Naive thymus-derived CD4-positive, alpha-beta T cell (primary cell): ENCODE measurements around the gene DIS3L2. TPM values are rescaled to one million over a fixed set of nuclear protein-coding genes. Genes with fewer than 3 reads are reported as not detected.

Source experiments
- ATAC-seq: fragments of 150-1000 bp; cut with Tn5 transposase; 2 replicates; pipeline ENCODE4 v1.10.0; 2021; ENCODE audit warnings: mild to moderate bottlenecking, moderate library complexity
- CTCF ChIA-PET: fragments of 350-600 bp; sonication (Branson Sonifier 250); formaldehyde crosslinking; loops from one replicate; lab custom pipeline; 2021; ENCODE audit warnings: antibody characterized with exemption; lab: Charles Lee
- POLR2A ChIA-PET: fragments of 350-600 bp; sonication (Branson Sonifier 250); formaldehyde crosslinking; loops from one replicate; lab custom pipeline; 2021; ENCODE audit warnings: antibody characterized with exemption, inconsistent platforms; lab: Charles Lee
- DNase-seq, 9 donors: peaks; one replicate each; pipeline versions ENCODE4 v3.0.0 to v3.0.0-alpha.2; 2020 to 2022; ENCODE audit warnings: mixed read lengths in 1 of 9
- H3K27ac ChIP-seq: one replicate; pipeline ENCODE4 v1.7.0; 2013; ENCODE audit warnings: mild to moderate bottlenecking, low read depth, low read length, moderate library complexity
- H3K27me3 ChIP-seq, 2 donors: one replicate each; pipeline ENCODE4 v1.7.0; 2013; ENCODE audit warnings: low read length in 2 of 2, mild to moderate bottlenecking in 2 of 2, moderate library complexity in 2 of 2; ENCODE audit not compliant: control insufficient read depth in 2 of 2, insufficient read depth in 2 of 2
- H3K36me3 ChIP-seq, 3 experiments: 1 replicate in 2 of 3; 2 replicates in 1 of 3; pipeline ENCODE4 v1.7.0; 2013; ENCODE audit warnings: low read length in 3 of 3, mild to moderate bottlenecking in 3 of 3, moderate library complexity in 1 of 3; ENCODE audit not compliant: insufficient read depth in 3 of 3, control insufficient read depth in 2 of 3
- H3K4me1 ChIP-seq, 2 donors: one replicate each; pipeline ENCODE4 v1.7.0; 2013; ENCODE audit warnings: low read length in 2 of 2, mild to moderate bottlenecking in 2 of 2, moderate library complexity in 1 of 2; ENCODE audit not compliant: control insufficient read depth in 2 of 2, insufficient read depth in 2 of 2
- H3K4me3 ChIP-seq: 2 replicates; pipeline ENCODE4 v1.7.0; 2013; ENCODE audit warnings: mild to moderate bottlenecking, low read length
- H3K9me3 ChIP-seq, 3 experiments: 1 replicate in 2 of 3; 2 replicates in 1 of 3; pipeline ENCODE4 v1.7.0; 2013; ENCODE audit warnings: low read length in 3 of 3; ENCODE audit not compliant: control insufficient read depth in 2 of 3
- H3K27ac Mint-ChIP-seq, 9 donors: one replicate each; pipeline ENCODE4 v1.8.0; 2020 to 2022; ENCODE audit warnings: mixed read lengths in 9 of 9, mild to moderate bottlenecking in 8 of 9, moderate library complexity in 5 of 9, inconsistent platforms in 2 of 9
- H3K27me3 Mint-ChIP-seq, 5 donors: one replicate each; pipeline ENCODE4 v1.8.0; 2021 to 2022; ENCODE audit warnings: mixed read lengths in 5 of 5, mild to moderate bottlenecking in 1 of 5
- H3K36me3 Mint-ChIP-seq, 5 donors: one replicate each; pipeline ENCODE4 v1.8.0; 2020 to 2022; ENCODE audit warnings: mixed read lengths in 5 of 5, mild to moderate bottlenecking in 3 of 5, inconsistent platforms in 1 of 5
- H3K4me1 Mint-ChIP-seq, 7 donors: one replicate each; pipeline ENCODE4 v1.8.0; 2020 to 2022; ENCODE audit warnings: mixed read lengths in 7 of 7, mild to moderate bottlenecking in 3 of 7, inconsistent platforms in 1 of 7
- H3K4me3 Mint-ChIP-seq, 10 donors: one replicate each; pipeline ENCODE4 v1.8.0; 2020 to 2022; ENCODE audit warnings: mild to moderate bottlenecking in 10 of 10, mixed read lengths in 10 of 10, moderate library complexity in 6 of 10, inconsistent platforms in 2 of 10
- H3K9me3 Mint-ChIP-seq, 11 donors: one replicate each; pipeline ENCODE4 v1.8.0; 2020 to 2022; ENCODE audit warnings: mixed read lengths in 11 of 11, mild to moderate bottlenecking in 4 of 11, inconsistent platforms in 1 of 11, moderate library complexity in 1 of 11
- intact Hi-C, 2 donors: fragments of 100-400 bp; cut with micrococcal nuclease; formaldehyde crosslinking; loops; one replicate each; pipeline ENCODE4 v1.15.1; 2023
- polyA plus RNA-seq, 2 donors: library from polyadenylated mRNA; unstranded; fragments of 300-500 nt; fragmentation: Illumina TruSeq; gene quantifications; one replicate each; pipeline ENCODE4 v1.2.3, GENCODE V29; 2021
- total RNA-seq, 6 experiments: library from RNA in 5 of 6; stranded (reverse) in 5 of 6; gene quantifications; 1 replicate in 5 of 6; 2 replicates in 1 of 6; pipeline ENCODE4 v1.2.3 and lab custom pipeline; 2021 to 2026

Gene DIS3L2
- total and polyA plus RNA-seq, 7 experiments from 2014 or later = 17.9 to 78.4 (median 59.7) TPM

DNA sequence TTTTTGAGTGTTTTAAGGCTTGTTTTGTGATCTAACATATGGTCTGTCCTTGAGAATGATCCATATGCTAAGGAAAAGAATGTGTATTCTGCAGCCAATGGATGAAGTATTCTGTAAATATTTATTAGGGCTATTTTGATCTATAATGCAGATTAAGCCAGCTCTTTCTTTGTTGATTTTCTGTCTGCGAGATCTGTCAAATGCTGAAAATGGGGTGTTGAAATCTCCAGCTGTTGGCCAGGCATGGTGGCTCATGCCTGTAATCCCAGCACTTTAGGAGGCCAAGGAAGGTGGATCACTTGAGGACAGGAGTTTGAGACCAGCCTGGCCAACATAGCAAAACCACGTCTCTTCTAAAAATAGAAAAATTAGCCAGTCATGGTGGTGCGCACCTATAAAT, 132.7 kb downstream of the DIS3L2 start:
- H3K27ac Mint-ChIP-seq = no peak overlapping the region
- H3K36me3 Mint-ChIP-seq = peaks cover 34 to 99% (median 88%) of the 10 kb centered on the region in 5 donors
- POLR2A ChIA-PET = no interaction called here

DNA sequence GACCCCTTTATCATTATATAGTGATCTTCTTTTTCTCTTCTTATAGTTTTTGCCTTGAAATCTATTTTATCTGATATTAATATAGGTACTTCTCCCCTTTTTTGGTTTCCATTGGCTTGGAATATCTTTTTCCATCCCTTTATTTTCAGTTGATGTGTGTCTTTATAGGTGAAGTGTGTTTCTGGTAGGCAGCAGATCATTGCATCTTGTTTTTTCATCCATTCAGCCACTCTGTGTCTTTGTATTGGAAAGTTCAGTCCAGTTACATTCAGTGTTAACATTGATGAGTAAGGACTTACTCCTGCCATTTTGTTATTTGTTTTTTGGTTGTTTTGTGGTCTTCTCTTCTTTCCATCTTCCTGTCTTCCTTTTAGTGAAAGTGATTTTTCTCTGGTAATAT, 133.4 kb downstream of the DIS3L2 start:
- peaks cover 34 to 97% (median 86%) of the 10 kb centered on the region in 5 donors for H3K36me3 Mint-ChIP-seq
- intact Hi-C loops = no loop called here
- H3K27me3 ChIP-seq = no peaks in the 10 kb centered on the region

More for the DNA sequence above, 132.7 kb downstream of the DIS3L2 start:
- no peaks in the 10 kb centered on the region for H3K4me1 ChIP-seq
- H3K9me3 Mint-ChIP-seq = peaks cover 0 to 63% (median 27%) of the 10 kb centered on the region in 11 donors
- no peaks in the 10 kb centered on the region for H3K27me3 ChIP-seq
- H3K4me1 Mint-ChIP-seq = peaks cover 6 to 19% (median 11%) of the 10 kb centered on the region in 7 donors
- CTCF ChIA-PET = no interaction called here
- H3K4me3 Mint-ChIP-seq = no peak overlapping the region
- H3K9me3 ChIP-seq = no peaks in the 10 kb centered on the region
- no peak overlapping the region for H3K4me3 ChIP-seq
- peaks cover 0 to 27% (median 3%) of the 10 kb centered on the region in 3 experiments for H3K36me3 ChIP-seq
- ATAC-seq = no peak
- no peak overlapping the region for H3K27ac ChIP-seq
- no peak for DNase-seq
- H3K27me3 Mint-ChIP-seq = no peaks in the 10 kb centered on the region
- intact Hi-C loops = no loop called here

DNA sequence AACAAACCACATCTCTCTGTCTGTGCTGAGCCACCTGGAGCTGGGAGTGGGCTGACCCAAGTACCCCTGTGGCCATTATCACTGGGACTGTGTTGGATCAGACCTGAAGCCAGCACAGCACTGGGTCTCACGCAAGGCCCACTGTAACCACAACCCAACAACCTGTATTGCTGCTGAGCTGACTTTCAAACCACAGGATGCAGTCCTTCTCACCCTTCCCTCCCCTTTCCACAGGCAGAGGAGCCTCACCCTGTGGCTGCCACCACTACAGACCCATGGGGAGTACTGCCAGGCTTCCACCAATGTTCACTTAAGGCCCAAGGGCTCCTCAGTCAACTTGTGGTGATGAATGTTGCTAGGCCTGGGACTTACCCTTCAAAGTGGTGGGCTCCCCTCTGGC, 135.7 kb downstream of the DIS3L2 start:
- CTCF ChIA-PET = no interaction called here
- H3K4me1 ChIP-seq = no peaks in the 10 kb centered on the region
- intact Hi-C loops = no loop called here
- no peak overlapping the region for H3K4me3 ChIP-seq
- Mint-ChIP-seq H3K9me3 (peaks cover 0 to 68% (median 30%) of the 10 kb centered on the region in 11 donors), H3K4me3 (no peak overlapping the region), H3K27me3 (no peaks in the 10 kb centered on the region), H3K36me3 (peaks cover 28 to 83% (median 72%) of the 10 kb centered on the region in 5 donors), H3K4me1 (peaks cover 0 to 19% (median 5%) of the 10 kb centered on the region in 7 donors), H3K27ac (no peak overlapping the region)
- no peak overlapping the region for H3K27ac ChIP-seq
- H3K27me3 ChIP-seq = no peaks in the 10 kb centered on the region
- H3K9me3 ChIP-seq = no peaks in the 10 kb centered on the region
- ATAC-seq (no peak), DNase-seq (no peak)
- POLR2A ChIA-PET = no interaction called here
- H3K36me3 ChIP-seq = peaks cover 0 to 19% (median 0%) of the 10 kb centered on the region in 3 experiments

More for the DNA sequence above, 133.4 kb downstream of the DIS3L2 start:
- Histone ChIP-seq H3K27ac (no peak overlapping the region), H3K36me3 (peaks cover 0 to 21% (median 3%) of the 10 kb centered on the region in 3 experiments), H3K9me3 (no peaks in the 10 kb centered on the region), H3K4me1 (no peaks in the 10 kb centered on the region), H3K4me3 (no peak overlapping the region)
- Mint-ChIP-seq H3K4me1 (peaks cover 6 to 19% (median 11%) of the 10 kb centered on the region in 7 donors), H3K4me3 (no peak overlapping the region), H3K27me3 (no peaks in the 10 kb centered on the region), H3K27ac (no peak overlapping the region), H3K9me3 (peaks cover 0 to 68% (median 27%) of the 10 kb centered on the region in 11 donors)
- DNase-seq (no peak), ATAC-seq (no peak)
- POLR2A ChIA-PET = no interaction called here
- CTCF ChIA-PET = no interaction called here

DNA sequence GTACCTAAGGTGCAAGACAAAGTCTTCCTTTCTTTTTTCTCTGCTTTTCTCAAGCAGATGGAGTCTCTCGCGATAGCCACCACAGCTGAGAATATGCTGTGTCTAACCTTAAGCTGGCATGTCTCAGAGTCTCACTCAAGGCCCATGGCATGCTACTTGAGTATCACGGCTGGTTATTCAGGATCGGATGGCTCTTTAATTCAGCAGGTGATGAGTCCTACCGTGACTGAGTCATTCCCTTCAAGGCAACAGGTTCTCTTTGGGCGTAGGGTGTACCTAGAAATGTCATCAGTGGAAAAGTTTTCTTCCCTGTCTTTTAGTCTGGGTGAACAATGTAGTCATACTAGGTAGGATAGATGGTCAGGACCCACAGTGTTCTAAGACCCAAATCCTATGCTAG, 136.2 kb downstream of the DIS3L2 start:
- DNase-seq (no peak), ATAC-seq (no peak)
- H3K4me1 Mint-ChIP-seq = peaks cover 0 to 18% (median 2%) of the 10 kb centered on the region in 7 donors
- H3K9me3 ChIP-seq = no peaks in the 10 kb centered on the region
- H3K36me3 ChIP-seq = peaks cover 0 to 19% (median 0%) of the 10 kb centered on the region in 3 experiments
- CTCF ChIA-PET = no interaction called here
- H3K4me3 ChIP-seq = no peak overlapping the region
- POLR2A ChIA-PET = no interaction called here
- H3K4me1 ChIP-seq = no peaks in the 10 kb centered on the region
- no peaks in the 10 kb centered on the region for H3K27me3 ChIP-seq
- peaks cover 0 to 66% (median 30%) of the 10 kb centered on the region in 11 donors for H3K9me3 Mint-ChIP-seq
- no peak overlapping the region for H3K4me3 Mint-ChIP-seq
- H3K27me3 Mint-ChIP-seq = no peaks in the 10 kb centered on the region
- no peak overlapping the region for H3K27ac ChIP-seq
- peaks cover 28 to 81% (median 72%) of the 10 kb centered on the region in 5 donors for H3K36me3 Mint-ChIP-seq
- intact Hi-C loops = no loop called here
- H3K27ac Mint-ChIP-seq = no peak overlapping the region

DNA sequence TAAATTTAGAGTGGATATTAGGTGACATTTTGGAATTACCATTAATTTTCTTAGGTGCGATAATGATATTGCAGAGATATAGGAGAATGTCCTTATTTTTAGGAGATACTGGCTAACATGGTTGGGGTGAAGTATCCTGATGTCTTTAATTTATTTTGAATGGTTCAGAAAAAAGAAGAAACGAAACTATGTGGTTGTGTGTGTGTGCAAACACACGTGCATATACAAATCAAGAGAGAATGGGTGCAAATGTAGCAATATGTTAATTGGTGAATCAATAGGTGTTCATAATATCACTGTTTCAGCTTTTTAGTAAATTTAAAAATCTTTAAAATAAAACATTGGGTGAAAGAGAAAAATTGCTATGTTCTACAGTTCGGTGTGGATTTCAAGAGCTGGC, 140.9 kb downstream of the DIS3L2 start:
- CTCF ChIA-PET = interaction anchor here (0.6 kb wide), 1 partner anchor 212 kb away, joined by 6 read pairs; no protein-coding TSS in a partner anchor
- no peak overlapping the region for H3K4me3 ChIP-seq
- Mint-ChIP-seq H3K4me1 (peaks cover 0 to 12% (median 1%) of the 10 kb centered on the region in 7 donors), H3K9me3 (peaks cover 0 to 21% (median 4%) of the 10 kb centered on the region in 11 donors), H3K4me3 (no peak overlapping the region), H3K27ac (no peak overlapping the region), H3K36me3 (peaks cover 6 to 59% (median 46%) of the 10 kb centered on the region in 5 donors), H3K27me3 (no peaks in the 10 kb centered on the region)
- H3K27ac ChIP-seq = no peak overlapping the region
- no peaks in the 10 kb centered on the region for H3K27me3 ChIP-seq
- POLR2A ChIA-PET = no interaction called here
- H3K4me1 ChIP-seq = no peaks in the 10 kb centered on the region
- DNase-seq = no peak
- no peak for ATAC-seq
- H3K36me3 ChIP-seq = peaks cover 0 to 6% (median 0%) of the 10 kb centered on the region in 3 experiments
- H3K9me3 ChIP-seq = no peaks in the 10 kb centered on the region
- intact Hi-C loops = no loop called here

DNA sequence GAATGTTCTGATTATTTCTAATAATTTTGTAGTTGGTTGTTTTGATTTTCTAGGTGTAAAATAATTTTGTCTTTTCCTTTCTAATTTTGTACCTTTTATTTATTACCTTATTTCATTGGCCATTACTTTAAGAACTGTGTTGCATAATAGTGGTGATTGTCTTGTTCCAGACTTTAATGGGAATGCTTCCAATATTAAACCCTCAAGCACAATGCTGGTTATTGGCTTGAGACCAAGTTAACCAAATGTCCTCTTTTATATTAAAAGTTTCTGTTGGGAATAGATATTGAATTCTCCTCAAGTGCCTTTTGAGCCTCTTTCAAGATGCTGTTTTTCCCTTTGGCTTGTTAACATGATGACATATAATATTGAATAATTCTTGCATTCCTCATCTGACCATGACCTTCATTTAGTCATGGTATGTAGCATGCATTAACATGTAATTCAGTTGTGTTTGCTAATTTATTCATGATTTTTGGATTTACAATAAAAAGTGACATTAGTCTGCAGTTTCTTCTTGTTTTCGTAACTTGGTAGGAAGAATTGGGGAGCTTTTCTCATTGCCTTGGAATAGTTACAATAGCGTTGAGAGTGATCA, 141.7 kb downstream of the DIS3L2 start:
- DNase-seq (no peak), ATAC-seq (no peak)
- peaks cover 0 to 50% (median 39%) of the 10 kb centered on the region in 5 donors for H3K36me3 Mint-ChIP-seq
- no peaks in the 10 kb centered on the region for H3K27me3 ChIP-seq
- no peak overlapping the region for H3K27ac Mint-ChIP-seq
- no peak overlapping the region for H3K4me3 Mint-ChIP-seq
- ChIA-PET POLR2A (no interaction called here), CTCF (no interaction called here)
- H3K4me1 ChIP-seq = no peaks in the 10 kb centered on the region
- no peaks in the 10 kb centered on the region for H3K9me3 ChIP-seq
- no peak overlapping the region for H3K4me3 ChIP-seq
- no peaks in the 10 kb centered on the region for H3K36me3 ChIP-seq
- peaks cover 0 to 6% (median under 1%) of the 10 kb centered on the region in 7 donors for H3K4me1 Mint-ChIP-seq
- no peaks in the 10 kb centered on the region for H3K27me3 Mint-ChIP-seq
- peaks cover 0 to 14% (median 4%) of the 10 kb centered on the region in 11 donors for H3K9me3 Mint-ChIP-seq
- intact Hi-C loops = no loop called here
- H3K27ac ChIP-seq = no peak overlapping the region
